Measurements from ENCODE around the gene ETNK2.

Gene ETNK2

GRCh38 chr1:204196068-204196795 is 44.4 kb upstream of the ETNK2 start, which contains the start of gene KISS1:
KISS1 (minus strand) TSS chr1:204196491; CDS start chr1:204192876, 3,615 bp downstream.
- TF ChIP-seq POLR2A (IDR thresholded peaks at IDR 0.05; ENCODE audit: extremely low read depth, insufficient read length) (no peak), MYC (IDR thresholded peaks at IDR 0.05; ENCODE audit: low read depth, low read length) (no peak)
- TF ChIP-seq, protein P1, sequence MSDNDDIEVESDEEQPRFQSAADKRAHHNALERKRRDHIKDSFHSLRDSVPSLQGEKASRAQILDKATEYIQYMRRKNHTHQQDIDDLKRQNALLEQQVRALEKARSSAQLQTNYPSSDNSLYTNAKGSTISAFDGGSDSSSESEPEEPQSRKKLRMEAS (IDR thresholded peaks at IDR 0.05; ENCODE audit: low read depth, low read length), result no peak
- TF ChIP-seq, protein P2, sequence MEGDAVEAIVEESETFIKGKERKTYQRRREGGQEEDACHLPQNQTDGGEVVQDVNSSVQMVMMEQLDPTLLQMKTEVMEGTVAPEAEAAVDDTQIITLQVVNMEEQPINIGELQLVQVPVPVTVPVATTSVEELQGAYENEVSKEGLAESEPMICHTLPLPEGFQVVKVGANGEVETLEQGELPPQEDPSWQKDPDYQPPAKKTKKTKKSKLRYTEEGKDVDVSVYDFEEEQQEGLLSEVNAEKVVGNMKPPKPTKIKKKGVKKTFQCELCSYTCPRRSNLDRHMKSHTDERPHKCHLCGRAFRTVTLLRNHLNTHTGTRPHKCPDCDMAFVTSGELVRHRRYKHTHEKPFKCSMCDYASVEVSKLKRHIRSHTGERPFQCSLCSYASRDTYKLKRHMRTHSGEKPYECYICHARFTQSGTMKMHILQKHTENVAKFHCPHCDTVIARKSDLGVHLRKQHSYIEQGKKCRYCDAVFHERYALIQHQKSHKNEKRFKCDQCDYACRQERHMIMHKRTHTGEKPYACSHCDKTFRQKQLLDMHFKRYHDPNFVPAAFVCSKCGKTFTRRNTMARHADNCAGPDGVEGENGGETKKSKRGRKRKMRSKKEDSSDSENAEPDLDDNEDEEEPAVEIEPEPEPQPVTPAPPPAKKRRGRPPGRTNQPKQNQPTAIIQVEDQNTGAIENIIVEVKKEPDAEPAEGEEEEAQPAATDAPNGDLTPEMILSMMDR (IDR thresholded peaks at IDR 0.05; ENCODE audit: low read depth, low read length), result no peak
- DNase-seq (ENCODE audit: low read depth), result no peak
- no peak within 1 kb of the TSS for H3K4me3 ChIP-seq (ENCODE audit: low read depth, low read length)

DNA sequence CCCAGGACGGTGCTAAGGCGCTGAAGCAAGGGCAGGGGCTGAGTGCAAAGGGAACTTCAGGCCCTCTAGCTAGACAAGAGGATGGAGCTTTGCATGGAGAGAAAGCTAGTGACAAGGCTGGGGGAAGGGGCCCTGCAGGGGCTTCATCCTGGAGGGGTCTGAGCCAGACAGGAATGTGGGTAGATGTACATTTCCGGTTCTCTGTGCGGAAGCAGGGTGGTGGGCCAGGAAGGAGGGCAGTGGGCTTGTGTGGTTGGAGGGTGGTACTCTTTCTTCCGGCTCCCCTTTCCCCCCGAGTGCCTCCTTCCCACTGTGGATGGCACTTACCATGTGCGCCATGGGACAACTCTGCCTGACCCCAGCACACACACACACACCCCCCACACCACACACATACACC is 42.9 kb upstream of the ETNK2 start:
- no peak overlapping the region for H3K4me3 ChIP-seq (ENCODE audit: low read depth, low read length)
- peak; percentile 8 for DNase-seq (ENCODE audit: low read depth)
- TF ChIP-seq POLR2A (IDR thresholded peaks at IDR 0.05; ENCODE audit: extremely low read depth, insufficient read length) (no peak), MYC (IDR thresholded peaks at IDR 0.05; ENCODE audit: low read depth, low read length) (no peak)
- TF ChIP-seq, protein P1 (IDR thresholded peaks at IDR 0.05; ENCODE audit: low read depth, low read length), result no peak
- TF ChIP-seq, protein P2 (IDR thresholded peaks at IDR 0.05; ENCODE audit: low read depth, low read length), result no peak

DNA sequence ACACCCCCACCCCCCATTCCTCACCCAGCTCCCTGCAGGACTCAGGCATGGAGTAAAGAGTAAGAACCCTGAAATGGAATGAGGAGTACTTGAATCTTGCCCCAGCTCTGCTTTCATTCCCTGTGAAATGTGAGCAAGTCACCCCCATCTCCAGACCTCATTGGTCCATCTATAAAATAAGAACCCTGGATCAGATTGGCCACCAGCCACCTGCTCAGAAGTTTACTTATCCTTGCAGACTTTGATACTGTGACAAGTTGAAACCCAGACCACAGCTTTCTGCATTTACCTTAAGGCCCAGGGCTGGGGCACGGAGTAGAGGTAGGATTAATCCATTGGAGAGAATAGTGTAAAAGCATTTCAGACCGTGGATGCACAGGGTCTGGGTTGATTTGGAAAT is 42.2 kb upstream of the ETNK2 start:
- TF ChIP-seq, protein P2 (IDR thresholded peaks at IDR 0.05; ENCODE audit: low read depth, low read length), result no peak
- no peak for TF ChIP-seq MYC (IDR thresholded peaks at IDR 0.05; ENCODE audit: low read depth, low read length)
- TF ChIP-seq, protein P1 (IDR thresholded peaks at IDR 0.05; ENCODE audit: low read depth, low read length), result no peak
- no peak for TF ChIP-seq POLR2A (IDR thresholded peaks at IDR 0.05; ENCODE audit: extremely low read depth, insufficient read length)

GRCh38 chr1:204192589-204193352 is 40.9 kb upstream of the ETNK2 start:
- no peak overlapping the region for H3K4me3 ChIP-seq (ENCODE audit: low read depth, low read length)
- TF ChIP-seq POLR2A (IDR thresholded peaks at IDR 0.05; ENCODE audit: extremely low read depth, insufficient read length) (no peak), MYC (IDR thresholded peaks at IDR 0.05; ENCODE audit: low read depth, low read length) (no peak)
- TF ChIP-seq, protein P2 (IDR thresholded peaks at IDR 0.05; ENCODE audit: low read depth, low read length), result no peak
- TF ChIP-seq, protein P1 (IDR thresholded peaks at IDR 0.05; ENCODE audit: low read depth, low read length), result no peak
- DNase-seq (ENCODE audit: low read depth), result no peak

More for the DNA sequence above, 42.2 kb upstream of the ETNK2 start:
- H3K4me3 ChIP-seq (ENCODE audit: low read depth, low read length), result no peak overlapping the region
- no peak for DNase-seq (ENCODE audit: low read depth)

- DNase-seq (ENCODE audit: low read depth), result no peak
- H3K4me3 ChIP-seq (ENCODE audit: low read depth, low read length), result no peak overlapping the region
- TF ChIP-seq, protein P1 (IDR thresholded peaks at IDR 0.05; ENCODE audit: low read depth, low read length), result no peak
- TF ChIP-seq POLR2A (IDR thresholded peaks at IDR 0.05; ENCODE audit: extremely low read depth, insufficient read length) (no peak), MYC (IDR thresholded peaks at IDR 0.05; ENCODE audit: low read depth, low read length) (no peak)
- TF ChIP-seq, protein P2 (IDR thresholded peaks at IDR 0.05; ENCODE audit: low read depth, low read length), result no peak
Measured at GRCh38 chr1:204192046-204192445, 40.2 kb upstream of the ETNK2 start.
